HG03280 (cell line): Measurements from ENCODE around the gene TEX44.

Experiments
- ATAC-seq: cut with Tn5 transposase; IDR thresholded peaks from one replicate; pipeline ENCODE4 v1.9.1; 2021; ENCODE audit warnings: mild to moderate bottlenecking, moderate library complexity; ENCODE audit not compliant: unreplicated experiment

Gene TEX44

DNA sequence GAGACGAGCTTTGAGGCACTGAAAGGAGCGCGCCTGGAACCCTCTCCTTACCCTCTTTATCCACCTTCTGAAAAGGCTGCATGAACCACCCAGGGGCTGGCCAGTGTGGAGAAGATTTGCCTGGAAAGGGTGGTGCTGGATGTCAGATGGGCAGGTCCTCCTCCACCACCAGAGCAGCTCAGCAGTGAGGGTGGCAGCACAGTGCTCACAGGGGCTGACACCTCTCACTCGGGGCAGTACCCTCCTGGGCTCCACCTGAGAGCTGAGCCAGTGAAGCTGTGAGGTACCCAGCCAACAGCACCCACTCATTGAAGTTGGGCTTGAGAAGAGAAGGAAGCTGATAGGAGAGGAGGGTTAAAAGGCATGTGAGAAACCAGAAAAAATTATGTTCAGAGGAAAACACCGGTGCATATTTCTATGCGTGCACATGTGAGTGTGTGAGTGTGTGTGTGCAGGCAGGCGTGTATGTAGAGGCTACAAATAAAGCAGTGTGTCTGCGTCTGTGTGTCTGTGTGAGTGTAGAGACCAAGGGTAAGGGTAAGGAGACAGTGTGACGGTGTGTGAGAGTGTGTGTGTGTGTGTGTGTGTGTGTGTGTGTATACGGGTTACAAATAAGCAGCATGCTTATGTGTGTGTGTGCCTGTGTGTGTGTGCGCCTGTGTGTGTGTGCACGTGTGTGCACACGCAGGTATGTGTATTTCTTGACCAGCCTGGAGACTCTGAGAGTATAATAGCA lies 40.7 kb downstream of the TEX44 start:
- no peak for ATAC-seq

GRCh38 chr2:231634412-231634811 lies 41.7 kb downstream of the TEX44 start:
- ATAC-seq: no peak

GRCh38 chr2:231634951-231635875 lies 42.5 kb downstream of the TEX44 start:
- ATAC-seq: no peak

DNA sequence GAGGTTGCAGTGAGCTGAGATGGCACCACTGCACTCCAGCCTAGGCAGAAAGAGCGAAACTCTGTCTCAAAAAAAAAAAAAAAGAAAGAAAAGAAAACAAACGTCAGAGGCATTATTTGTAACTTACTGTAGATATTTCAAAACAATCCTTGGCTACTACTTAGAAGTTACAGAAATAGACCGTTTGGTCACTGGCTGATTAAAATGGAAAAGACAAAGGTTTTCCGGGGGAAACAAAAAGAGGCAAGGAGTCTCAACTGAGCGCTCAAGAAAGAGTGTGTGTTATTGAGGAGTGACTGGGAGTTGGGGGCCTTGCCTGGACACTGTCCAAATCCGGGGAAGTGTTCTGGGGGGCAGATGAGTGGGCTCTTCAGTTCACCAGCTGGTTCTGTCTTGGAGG lies 47.6 kb downstream of the TEX44 start:
- no peak for ATAC-seq

DNA sequence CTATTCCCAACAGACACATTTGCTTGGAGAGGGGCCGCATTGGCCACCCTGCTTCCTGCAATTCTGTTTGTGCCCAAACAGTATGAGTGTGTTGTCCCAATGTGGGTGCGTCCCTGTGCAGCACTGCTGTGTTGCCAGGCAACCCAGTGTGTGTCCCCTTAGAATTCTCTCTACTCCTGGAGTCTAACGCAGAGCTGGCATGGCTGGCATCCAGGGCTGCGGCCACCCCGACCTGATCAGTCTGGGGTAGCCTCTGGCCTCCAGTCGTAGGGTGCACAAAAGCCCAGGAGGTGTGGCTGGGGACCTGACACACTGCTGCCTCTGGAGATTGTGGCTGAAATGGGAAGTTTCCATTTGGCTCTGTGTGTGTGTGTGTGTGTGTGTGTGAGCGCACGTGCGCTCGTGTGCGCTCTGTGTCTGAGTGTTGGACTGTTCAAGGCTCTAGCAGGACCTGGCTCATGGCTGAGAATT lies 48.0 kb downstream of the TEX44 start:
- no peak for ATAC-seq

DNA sequence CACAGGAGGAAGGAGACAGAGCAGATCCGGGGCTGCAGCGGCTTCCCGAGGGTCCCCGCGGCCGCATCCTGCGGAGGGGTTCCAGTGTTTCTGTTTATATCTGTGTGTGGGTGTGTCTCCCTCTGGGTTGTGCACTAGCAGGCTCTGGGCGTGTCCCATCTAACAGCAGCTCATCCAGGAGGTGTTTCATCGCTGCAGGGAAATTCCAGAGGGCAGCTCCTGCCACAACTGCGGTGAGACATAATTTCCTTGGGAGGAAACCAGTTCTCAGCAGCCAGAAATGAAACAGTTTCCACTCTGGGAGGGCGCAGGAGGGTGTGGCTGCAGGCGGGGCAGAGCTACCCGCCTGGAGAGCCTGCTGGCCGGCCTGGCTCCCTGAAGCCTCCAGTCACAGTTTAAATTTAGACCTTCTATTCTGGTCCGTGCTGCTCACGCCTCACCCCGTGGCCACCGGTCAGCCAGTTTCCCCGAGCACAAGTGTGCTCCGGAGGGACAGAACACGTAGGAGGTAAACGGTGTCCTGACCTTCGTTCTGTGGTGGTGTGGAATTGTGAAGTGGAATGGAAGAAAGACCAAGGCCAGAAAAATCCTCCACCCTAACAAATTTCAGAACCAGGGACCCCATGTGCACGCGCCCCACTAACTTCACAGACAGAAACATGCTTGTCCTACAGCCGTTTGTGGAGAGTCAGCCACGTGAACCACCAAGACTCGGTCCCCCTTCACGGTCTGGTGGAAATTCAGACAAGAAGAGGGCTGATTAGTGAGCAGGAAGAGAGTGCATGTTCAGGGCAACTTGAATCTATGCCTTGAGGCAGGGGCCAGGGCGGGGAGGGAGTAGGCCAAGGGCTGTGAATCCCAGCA lies 50.2 kb downstream of the TEX44 start:
- ATAC-seq: no peak

GRCh38 chr2:231643495-231643888 lies 50.8 kb downstream of the TEX44 start:
- no peak for ATAC-seq
